Adrenal gland (tissue), 12 donors: ENCODE results near the gene RCCD1. TPM values are rescaled to one million over a fixed set of nuclear protein-coding genes. Genes with fewer than 3 reads are reported as not detected.

Experiments
- DNase-seq, 7 donors: peaks; one replicate each; pipeline ENCODE4 v3.0.0-alpha.2; 2019 to 2020
- H3K27ac ChIP-seq, 5 donors: fragments of 200-600 bp; sonication (generic) in 4 of 5; 1 replicate in 3 of 5; 2 replicates in 2 of 5; pipeline versions ENCODE4 v1.5.1 to v1.8.0; 2016 to 2020; ENCODE audit warnings: mild to moderate bottlenecking in 1 of 5
- H3K27me3 ChIP-seq: fragments of 200-600 bp; 2 replicates; pipeline ENCODE4 v1.8.0; 2021
- H3K36me3 ChIP-seq, 2 donors: fragments of 200-600 bp; replicated peaks in 1 of 2; 1 replicate in 1 of 2; 2 replicates in 1 of 2; pipeline versions ENCODE4 v1.5.1 to v1.8.0; 2018 to 2022
- H3K4me1 ChIP-seq, 2 donors: fragments of 200-600 bp; replicated peaks in 1 of 2; 1 replicate in 1 of 2; 2 replicates in 1 of 2; pipeline versions ENCODE4 v1.5.1 to v1.8.0; 2018 to 2021
- H3K4me3 ChIP-seq, 4 donors: fragments of 200-600 bp; sonication (generic) in 3 of 4; one replicate each; pipeline ENCODE4 v1.5.1; 2016 to 2018
- H3K9me3 ChIP-seq, 3 donors: fragments of 200-600 bp; sonication (generic) in 1 of 3; replicated peaks in 1 of 3; 1 replicate in 2 of 3; 2 replicates in 1 of 3; pipeline versions ENCODE4 v1.5.1 to v1.8.0; 2016 to 2021
- CTCF ChIP-seq, 6 experiments: fragments of 450-650 bp in 4 of 6; fragments of 200-600 bp in 2 of 6; sonication (generic) in 1 of 6; IDR thresholded peaks; 1 replicate in 5 of 6; 2 replicates in 1 of 6; pipeline versions ENCODE4 v1.5.1 to v1.8.0; 2016 to 2021; ENCODE audit warnings: antibody characterized with exemption in 6 of 6, mild to moderate bottlenecking in 2 of 6, moderate library complexity in 1 of 6
- POLR2A ChIP-seq, 2 donors: fragments of 450-650 bp; IDR thresholded peaks; one replicate each; pipeline ENCODE4 v1.6.1; 2017; ENCODE audit warnings: antibody characterized with exemption in 2 of 2, mild to moderate bottlenecking in 2 of 2, moderate library complexity in 1 of 2
- WGBS, 4 donors: extraction: QIAGEN DNeasy Blood & Tissue Kit in 2 of 4; methylation state at CpG; one replicate each; pipeline versions ENCODE4 v1.1.5 to v1.1.7; 2013 to 2017; 5-methylcytosine and 5-hydroxymethylcytosine counted together
- intact Hi-C, 2 donors: fragments of 100-400 bp; cut with DNase I; formaldehyde crosslinking; loops; one replicate each; pipeline versions ENCODE4 v1.14.1 to v1.15.0; 2022 to 2023
- polyA plus RNA-seq, 3 donors: library from polyadenylated mRNA; stranded (reverse); fragments of 200-250 nt in 2 of 3; fragments of 350-450 nt in 1 of 3; fragmentation: Illumina TruSeq in 1 of 3; extraction: RNeasy Lipid Tissue Mini Kit (QIAGEN cat#74804) in 1 of 3; gene quantifications; one replicate each; pipeline ENCODE4 v1.2.3, GENCODE V29; 2013 to 2014
- total RNA-seq, 9 donors: library from RNA; depleted of rRNA in 4 of 9; stranded (reverse); fragments of >200 nt in 4 of 9; fragments of 120-200 nt in 1 of 9; fragmentation: NEBNext Ultra II Directional in 1 of 9; extraction: Animal tissue kit (Norgen Biotek cat#: 25700) in 1 of 9; gene quantifications; one replicate each; pipeline versions ENCODE4 v1.1.0 to v1.2.4, GENCODE V29; 2013 to 2023
- donor health status: healthy with polysubstance abuse.
- donor health status: Bipolar disorder and iron deficiency.
- donor health status: DM: yes; HTN: yes; CAD: no.
- donor health status: DM: no; HTN: no; CAD: no.
- donor health status: DM: no; HTN: no; CAD: no.
- donor health status: DM: yes; HTN: yes; CAD: no.

Gene RCCD1
- total and polyA plus RNA-seq, 12 donors = 7.7 to 38.7 (median 17.6) TPM

GRCh38 chr15:90956274-90957030 is 1.8 kb downstream of the RCCD1 start:
- H3K4me1 ChIP-seq = peaks cover 19 to 25% of the 10 kb centered on the region in 2 donors
- peak overlapping the region in 3 of 4 donors; percentile 41 to 74 (median 67) for H3K4me3 ChIP-seq
- no peaks in the 10 kb centered on the region for H3K9me3 ChIP-seq
- DNase-seq = peak; percentile 75 to 84 (median 78)
- WGBS, 4 donors = 3 to 16% (median 5%) methylated on average over 13 to 56 of the region's 56 CpGs
- intact Hi-C loops = loop anchor here (5.0 to 10.0 kb wide), 3 partner anchors 41 to 81 kb away; no protein-coding TSS in a partner anchor
- TF ChIP-seq CTCF (IDR thresholded peaks at IDR 0.05) = peak; percentile 57 to 91 (median 87)
- TF ChIP-seq POLR2A (IDR thresholded peaks at IDR 0.05) = peak; percentile 28 to 68
- peaks cover 0 to 34% of the 10 kb centered on the region in 2 donors for H3K36me3 ChIP-seq
- H3K27ac ChIP-seq = peak overlapping the region in 4 of 5 donors; percentile 34 to 72 (median 66)
- H3K27me3 ChIP-seq = no peaks in the 10 kb centered on the region

- intact Hi-C loops = loop anchor here (5.0 to 10.0 kb wide), 3 partner anchors 40 to 80 kb away; no protein-coding TSS in a partner anchor
- Histone ChIP-seq H3K27ac (peak overlapping the region in 4 of 5 donors; percentile 34 to 72 (median 66)), H3K4me1 (peaks cover 19 to 25% of the 10 kb centered on the region in 2 donors), H3K9me3 (no peaks in the 10 kb centered on the region), H3K4me3 (peak overlapping the region in 3 of 4 donors; percentile 41 to 74 (median 67)), H3K27me3 (no peaks in the 10 kb centered on the region), H3K36me3 (peaks cover 0 to 33% of the 10 kb centered on the region in 2 donors)
- DNase-seq = peak in 5 of 7 donors; percentile 24 to 39 (median 35)
- no peak for TF ChIP-seq CTCF (IDR thresholded peaks at IDR 0.05)
- TF ChIP-seq POLR2A (IDR thresholded peaks at IDR 0.05) = no peak
- WGBS, 4 donors = 14 to 54% (median 23%) methylated on average over 17 to 63 of the region's 63 CpGs
Observed at GRCh38 chr15:90957031-90957790, 2.5 kb downstream of the RCCD1 start.

DNA sequence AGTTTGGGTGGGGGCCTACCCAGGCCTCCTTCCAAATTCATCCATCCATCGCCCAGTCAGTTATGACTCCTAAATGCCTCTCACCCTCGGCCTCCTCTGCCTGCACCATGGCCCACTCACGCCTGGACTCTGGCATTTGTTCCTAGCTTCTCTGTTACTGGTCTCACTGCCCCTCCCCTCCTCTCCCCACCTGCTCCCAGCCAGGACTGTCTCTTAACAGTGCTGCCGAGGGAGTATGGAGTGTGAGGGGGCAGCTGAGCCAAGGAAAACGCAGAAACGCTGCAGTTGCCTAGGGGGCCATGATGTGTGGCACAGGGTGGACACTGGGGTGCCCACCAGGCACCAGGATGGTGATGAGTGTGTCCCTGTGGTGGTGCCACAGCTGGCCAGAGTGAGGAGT is 3.1 kb downstream of the RCCD1 start:
- peak overlapping the region in 1 of 5 donors; percentile 5 for H3K27ac ChIP-seq
- no peaks in the 10 kb centered on the region for H3K27me3 ChIP-seq
- no peak for TF ChIP-seq CTCF (IDR thresholded peaks at IDR 0.05)
- TF ChIP-seq POLR2A (IDR thresholded peaks at IDR 0.05) = no peak
- H3K36me3 ChIP-seq = peaks cover 0 to 29% of the 10 kb centered on the region in 2 donors
- H3K4me1 ChIP-seq = peaks cover 19 to 25% of the 10 kb centered on the region in 2 donors
- H3K4me3 ChIP-seq = peak overlapping the region in 1 of 4 donors; percentile 74
- no peak for DNase-seq
- H3K9me3 ChIP-seq = no peaks in the 10 kb centered on the region
- intact Hi-C loops = loop anchor here (5.0 to 10.0 kb wide), 3 partner anchors 40 to 80 kb away; no protein-coding TSS in a partner anchor
- WGBS, 4 donors = 75 to 85% (median 80%) methylated on average over 6 of the region's 6 CpGs
